Esophagus (tissue), 2 donors: ENCODE results near the gene ARHGAP26. TPM values are rescaled to one million over a fixed set of nuclear protein-coding genes. Genes with fewer than 3 reads are reported as not detected.
A peak's percentile ranks its signal among the peaks of the same experiment; 100 is the strongest.

Experiments used
- H3K27ac ChIP-seq, 2 donors: one replicate each; pipeline ENCODE4 v1.5.1; 2013; ENCODE audit warnings: low read depth in 2 of 2, mild to moderate bottlenecking in 2 of 2, inconsistent platforms in 1 of 2, low read length in 1 of 2, moderate library complexity in 1 of 2
- H3K27me3 ChIP-seq, 2 donors: one replicate each; pipeline ENCODE4 v1.6.1; 2013; ENCODE audit warnings: low read length in 2 of 2, control low read depth in 1 of 2, mild to moderate bottlenecking in 1 of 2; ENCODE audit not compliant: insufficient read depth in 2 of 2, control insufficient read depth in 1 of 2
- H3K36me3 ChIP-seq, 2 donors: one replicate each; pipeline ENCODE4 v1.6.1; 2013; ENCODE audit warnings: low read length in 1 of 2; ENCODE audit not compliant: control insufficient read depth in 2 of 2, insufficient read depth in 2 of 2
- H3K4me1 ChIP-seq, 2 donors: one replicate each; pipeline ENCODE4 v1.6.1; 2013; ENCODE audit warnings: low read length in 1 of 2; ENCODE audit not compliant: control insufficient read depth in 2 of 2, insufficient read depth in 2 of 2
- H3K4me3 ChIP-seq, 2 donors: one replicate each; pipeline ENCODE4 v1.5.1; 2013; ENCODE audit warnings: low read length in 2 of 2, mild to moderate bottlenecking in 2 of 2, low read depth in 1 of 2, moderate library complexity in 1 of 2
- H3K9me3 ChIP-seq, 2 donors: one replicate each; pipeline ENCODE4 v1.6.1; 2013; ENCODE audit warnings: mild to moderate bottlenecking in 2 of 2, low read depth in 1 of 2, low read length in 1 of 2, moderate library complexity in 1 of 2; ENCODE audit not compliant: control insufficient read depth in 2 of 2, insufficient read depth in 1 of 2
- WGBS, 2 donors: extraction: QIAGEN DNeasy Blood & Tissue Kit; methylation state at CpG; one replicate each; pipeline ENCODE4 v1.1.7; 2013; 5-methylcytosine and 5-hydroxymethylcytosine counted together
- polyA plus RNA-seq, 2 donors: library from polyadenylated mRNA; stranded (reverse); fragments of 200-250 nt; gene quantifications; one replicate each; pipeline ENCODE4 v1.2.3, GENCODE V29; 2013
- donor health status: healthy with polysubstance abuse.
- donor health status: Bipolar disorder and iron deficiency.

ARHGAP26 gene
- polyA plus RNA-seq, 2 donors: 3.1 to 3.6 TPM

GRCh38 chr5:143243103-143243502 is 472.9 kb downstream of the ARHGAP26 start:
- no peaks in the 10 kb centered on the region for H3K36me3 ChIP-seq
- peaks cover 2 to 5% of the 10 kb centered on the region in 2 donors for H3K4me1 ChIP-seq
- H3K4me3 ChIP-seq: no peak overlapping the region
- 91 to 92% methylated on average over 6 of the region's 6 CpGs for WGBS, 2 donors
- no peaks in the 10 kb centered on the region for H3K27me3 ChIP-seq
- H3K9me3 ChIP-seq: no peaks in the 10 kb centered on the region
- H3K27ac ChIP-seq: no peak overlapping the region

GRCh38 chr5:143244000-143244736 is 474.0 kb downstream of the ARHGAP26 start:
- no peaks in the 10 kb centered on the region for H3K9me3 ChIP-seq
- no peaks in the 10 kb centered on the region for H3K27me3 ChIP-seq
- peak overlapping the region; percentile 66 to 69 for H3K27ac ChIP-seq
- no peaks in the 10 kb centered on the region for H3K36me3 ChIP-seq
- 49 to 56% methylated on average over 16 of the region's 16 CpGs for WGBS, 2 donors
- no peak overlapping the region for H3K4me3 ChIP-seq
- peaks cover 2 to 5% of the 10 kb centered on the region in 2 donors for H3K4me1 ChIP-seq

DNA sequence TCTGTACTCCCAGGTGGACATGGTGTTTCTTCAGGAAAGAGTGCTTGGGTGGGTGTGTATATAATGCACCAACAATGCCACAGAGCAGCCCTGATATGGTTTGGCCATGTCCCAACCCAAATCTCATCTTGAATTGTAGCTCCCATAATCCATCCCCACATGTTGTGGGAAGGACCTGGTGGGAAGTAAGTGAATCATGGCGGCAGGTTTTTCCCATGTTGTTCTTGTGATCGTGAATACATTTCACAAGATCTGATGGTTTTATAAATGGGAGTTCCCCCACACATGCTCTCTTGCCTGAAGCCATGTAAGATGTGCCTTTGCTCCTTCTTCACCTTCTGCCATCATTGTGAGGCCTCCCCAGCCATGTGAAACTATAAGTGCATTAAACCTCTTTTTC is 474.8 kb downstream of the ARHGAP26 start:
- peak overlapping the region in 1 of 2 donors; percentile 18 for H3K27ac ChIP-seq
- peaks cover 2 to 5% of the 10 kb centered on the region in 2 donors for H3K4me1 ChIP-seq
- no peaks in the 10 kb centered on the region for H3K36me3 ChIP-seq
- H3K27me3 ChIP-seq: no peaks in the 10 kb centered on the region
- WGBS, 2 donors: 56 to 93% methylated on average over 2 of the region's 2 CpGs
- no peaks in the 10 kb centered on the region for H3K9me3 ChIP-seq
- H3K4me3 ChIP-seq: no peak overlapping the region

- peaks cover 2 to 5% of the 10 kb centered on the region in 2 donors for H3K4me1 ChIP-seq
These were observed 475.9 kb downstream of the ARHGAP26 start for GRCh38 chr5:143245929-143246561.

GRCh38 chr5:143247134-143247815 is 477.1 kb downstream of the ARHGAP26 start:
- Histone ChIP-seq H3K4me1 (peaks cover 2 to 5% of the 10 kb centered on the region in 2 donors), H3K4me3 (no peak overlapping the region), H3K9me3 (no peaks in the 10 kb centered on the region), H3K27me3 (no peaks in the 10 kb centered on the region), H3K36me3 (no peaks in the 10 kb centered on the region), H3K27ac (no peak overlapping the region)
- WGBS, 2 donors: 76 to 89% methylated on average over 1 of the region's 1 CpG

More at GRCh38 chr5:143245929-143246561, 475.9 kb downstream of the ARHGAP26 start:
- no peak overlapping the region for H3K4me3 ChIP-seq
- H3K27ac ChIP-seq: no peak overlapping the region
- 76 to 83% methylated on average over 11 of the region's 11 CpGs for WGBS, 2 donors
- no peaks in the 10 kb centered on the region for H3K27me3 ChIP-seq
- no peaks in the 10 kb centered on the region for H3K9me3 ChIP-seq
- no peaks in the 10 kb centered on the region for H3K36me3 ChIP-seq

GRCh38 chr5:143248391-143248790 is 478.2 kb downstream of the ARHGAP26 start:
- H3K4me3 ChIP-seq: no peak overlapping the region
- no peaks in the 10 kb centered on the region for H3K27me3 ChIP-seq
- no peaks in the 10 kb centered on the region for H3K9me3 ChIP-seq
- no peak overlapping the region for H3K27ac ChIP-seq
- H3K36me3 ChIP-seq: no peaks in the 10 kb centered on the region
- WGBS, 2 donors: 72 to 83% methylated on average over 3 of the region's 3 CpGs
- peaks cover 2 to 5% of the 10 kb centered on the region in 2 donors for H3K4me1 ChIP-seq

- Histone ChIP-seq H3K27ac (peak overlapping the region in 1 of 2 donors; percentile 36), H3K27me3 (no peaks in the 10 kb centered on the region), H3K9me3 (no peaks in the 10 kb centered on the region), H3K4me1 (peaks cover 0 to 5% of the 10 kb centered on the region in 2 donors), H3K36me3 (no peaks in the 10 kb centered on the region), H3K4me3 (no peak overlapping the region)
- WGBS, 2 donors: 88 to 90% methylated on average over 3 of the region's 3 CpGs
These were observed 478.8 kb downstream of the ARHGAP26 start for GRCh38 chr5:143248822-143249579.

DNA sequence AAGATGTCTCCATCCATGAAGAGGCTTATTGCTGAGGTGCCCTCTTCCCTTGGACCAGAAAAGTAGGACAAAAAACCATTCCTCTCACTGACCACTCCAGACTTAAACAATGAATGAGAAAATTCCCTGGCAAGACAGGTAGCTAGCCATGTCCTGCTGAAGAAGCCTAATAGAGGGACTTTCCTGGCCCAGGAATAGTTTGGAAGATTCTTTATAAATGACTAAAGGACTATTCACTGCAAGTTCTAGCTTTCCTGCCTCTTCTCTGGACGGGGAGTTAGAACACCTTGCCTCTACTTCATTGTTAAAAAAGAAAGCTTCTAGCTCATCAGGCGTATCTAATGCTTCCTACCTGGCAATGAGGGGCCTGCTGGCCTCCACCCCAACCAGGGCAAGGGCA is 479.7 kb downstream of the ARHGAP26 start:
- no peaks in the 10 kb centered on the region for H3K9me3 ChIP-seq
- WGBS, 2 donors: 83 to 85% methylated on average over 2 of the region's 2 CpGs
- no peaks in the 10 kb centered on the region for H3K4me1 ChIP-seq
- no peak overlapping the region for H3K4me3 ChIP-seq
- no peak overlapping the region for H3K27ac ChIP-seq
- no peaks in the 10 kb centered on the region for H3K27me3 ChIP-seq
- H3K36me3 ChIP-seq: no peaks in the 10 kb centered on the region

DNA sequence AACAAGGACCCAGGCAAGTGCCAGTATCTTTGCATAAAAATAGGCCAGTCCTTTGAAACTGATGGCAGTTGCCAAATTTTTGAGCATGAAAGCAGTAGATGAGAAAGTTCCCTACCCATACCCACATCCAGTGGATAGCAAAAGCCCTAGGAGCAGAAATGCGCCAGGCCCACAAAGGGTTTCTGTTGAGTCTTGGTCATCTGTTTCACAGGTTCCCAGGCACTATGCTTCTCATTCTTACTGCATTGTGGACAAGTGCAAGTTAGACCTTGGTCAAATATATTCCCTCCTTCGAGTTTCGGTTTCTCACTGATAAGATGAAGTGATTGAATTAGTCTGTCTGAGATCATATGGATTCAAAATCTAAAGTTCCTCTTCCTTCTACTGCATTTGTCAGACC is 481.0 kb downstream of the ARHGAP26 start:
- no peaks in the 10 kb centered on the region for H3K9me3 ChIP-seq
- H3K27me3 ChIP-seq: no peaks in the 10 kb centered on the region
- 87 to 93% methylated on average over 3 of the region's 3 CpGs for WGBS, 2 donors
- H3K4me3 ChIP-seq: no peak overlapping the region
- H3K36me3 ChIP-seq: no peaks in the 10 kb centered on the region
- H3K27ac ChIP-seq: no peak overlapping the region
- H3K4me1 ChIP-seq: no peaks in the 10 kb centered on the region
